ENCODE results near the gene DHPS. TPM values are rescaled to one million over a fixed set of nuclear protein-coding genes. Genes with fewer than 3 reads are reported as not detected.

Gene DHPS
- total and polyA plus RNA-seq, 2 experiments from 2014 or later: 80.0 to 113 TPM

DNA sequence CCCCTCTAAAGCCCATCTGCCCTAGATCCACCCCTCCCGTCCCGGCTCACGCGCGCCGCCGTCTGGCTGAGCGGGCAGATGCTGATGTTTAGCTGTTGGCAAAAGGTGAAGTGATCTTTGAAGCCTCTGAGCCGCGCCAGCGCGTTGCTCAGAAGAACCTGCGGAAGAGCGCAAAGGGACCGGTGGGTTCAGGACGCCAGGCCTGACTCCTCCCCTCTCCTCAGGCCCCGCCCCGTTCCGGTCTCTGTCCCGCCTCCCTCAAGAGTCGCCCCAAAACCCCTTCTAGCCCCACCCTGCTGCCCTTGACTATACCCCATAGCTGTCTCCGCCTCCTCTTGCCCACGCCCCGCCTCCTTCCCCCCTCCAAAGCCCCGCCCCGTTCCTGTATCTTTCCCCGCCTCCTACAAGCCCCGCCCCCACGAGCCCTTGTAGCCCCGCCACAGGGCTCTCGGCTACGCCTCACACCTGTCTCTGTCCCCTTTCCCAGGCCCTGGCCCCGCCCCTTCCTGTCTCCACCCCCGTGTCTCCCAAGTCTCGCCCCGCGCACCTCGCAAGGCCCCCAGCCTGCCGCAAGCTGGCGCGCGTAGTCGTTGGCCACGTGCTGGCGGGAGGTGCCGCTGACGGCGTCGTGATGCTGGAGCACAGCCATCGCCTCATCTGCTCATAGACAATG is 24.6 kb downstream of the DHPS start:
- no peak overlapping the region for H3K4me3 ChIP-seq
- H3K9me3 ChIP-seq (ENCODE audit: low read depth): no peaks in the 10 kb centered on the region
- DNase-seq (ENCODE audit: low read depth in 1 of 2, low spot score in 1 of 2): no peak
- no peaks in the 10 kb centered on the region for H3K4me1 ChIP-seq (ENCODE audit: low read depth)
- peaks cover under 1% of the 10 kb centered on the region for H3K36me3 ChIP-seq
- TF ChIP-seq, protein P1, sequence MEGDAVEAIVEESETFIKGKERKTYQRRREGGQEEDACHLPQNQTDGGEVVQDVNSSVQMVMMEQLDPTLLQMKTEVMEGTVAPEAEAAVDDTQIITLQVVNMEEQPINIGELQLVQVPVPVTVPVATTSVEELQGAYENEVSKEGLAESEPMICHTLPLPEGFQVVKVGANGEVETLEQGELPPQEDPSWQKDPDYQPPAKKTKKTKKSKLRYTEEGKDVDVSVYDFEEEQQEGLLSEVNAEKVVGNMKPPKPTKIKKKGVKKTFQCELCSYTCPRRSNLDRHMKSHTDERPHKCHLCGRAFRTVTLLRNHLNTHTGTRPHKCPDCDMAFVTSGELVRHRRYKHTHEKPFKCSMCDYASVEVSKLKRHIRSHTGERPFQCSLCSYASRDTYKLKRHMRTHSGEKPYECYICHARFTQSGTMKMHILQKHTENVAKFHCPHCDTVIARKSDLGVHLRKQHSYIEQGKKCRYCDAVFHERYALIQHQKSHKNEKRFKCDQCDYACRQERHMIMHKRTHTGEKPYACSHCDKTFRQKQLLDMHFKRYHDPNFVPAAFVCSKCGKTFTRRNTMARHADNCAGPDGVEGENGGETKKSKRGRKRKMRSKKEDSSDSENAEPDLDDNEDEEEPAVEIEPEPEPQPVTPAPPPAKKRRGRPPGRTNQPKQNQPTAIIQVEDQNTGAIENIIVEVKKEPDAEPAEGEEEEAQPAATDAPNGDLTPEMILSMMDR (IDR thresholded peaks at IDR 0.05; ENCODE audit: low read depth, low read length): peak; percentile 10
- H3K27ac ChIP-seq: no peak overlapping the region
- no peaks in the 10 kb centered on the region for H3K27me3 ChIP-seq

- Histone ChIP-seq H3K27ac (no peak overlapping the region), H3K4me3 (no peak overlapping the region), H3K27me3 (no peaks in the 10 kb centered on the region), H3K36me3 (no peaks in the 10 kb centered on the region), H3K4me1 (ENCODE audit: low read depth) (no peaks in the 10 kb centered on the region), H3K9me3 (ENCODE audit: low read depth) (no peaks in the 10 kb centered on the region)
- DNase-seq (ENCODE audit: low read depth in 1 of 2, low spot score in 1 of 2): no peak
- TF ChIP-seq, protein P1 (IDR thresholded peaks at IDR 0.05; ENCODE audit: low read depth, low read length): no peak
Measured at GRCh38 chr19:12655546-12655945, 26.1 kb downstream of the DHPS start.

DNA sequence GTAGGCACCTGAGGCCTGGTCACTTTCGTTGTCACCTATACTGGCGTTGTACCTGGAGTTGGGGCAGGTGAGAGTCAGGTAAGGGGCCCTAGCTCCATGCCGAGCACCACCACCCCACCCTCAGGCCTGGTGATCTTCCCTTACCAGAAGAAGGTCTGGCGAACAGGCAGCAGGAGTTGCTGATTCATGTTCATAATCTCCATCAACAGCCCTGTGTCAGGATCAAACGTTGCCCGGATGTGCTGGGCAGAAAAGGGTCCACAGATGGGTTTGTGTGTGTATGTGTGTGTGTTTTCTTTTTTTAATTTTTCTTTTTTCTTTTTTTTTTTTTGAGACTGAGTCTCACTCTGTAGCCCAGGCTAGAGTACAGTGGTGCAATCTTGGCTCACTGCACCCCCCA is 29.5 kb downstream of the DHPS start:
- no peak for DNase-seq (ENCODE audit: low read depth in 1 of 2, low spot score in 1 of 2)
- no peaks in the 10 kb centered on the region for H3K27me3 ChIP-seq
- H3K36me3 ChIP-seq: no peaks in the 10 kb centered on the region
- no peak overlapping the region for H3K27ac ChIP-seq
- no peak overlapping the region for H3K4me3 ChIP-seq
- H3K4me1 ChIP-seq (ENCODE audit: low read depth): no peaks in the 10 kb centered on the region
- TF ChIP-seq, protein P1 (IDR thresholded peaks at IDR 0.05; ENCODE audit: low read depth, low read length): no peak
- H3K9me3 ChIP-seq (ENCODE audit: low read depth): no peaks in the 10 kb centered on the region

DNA sequence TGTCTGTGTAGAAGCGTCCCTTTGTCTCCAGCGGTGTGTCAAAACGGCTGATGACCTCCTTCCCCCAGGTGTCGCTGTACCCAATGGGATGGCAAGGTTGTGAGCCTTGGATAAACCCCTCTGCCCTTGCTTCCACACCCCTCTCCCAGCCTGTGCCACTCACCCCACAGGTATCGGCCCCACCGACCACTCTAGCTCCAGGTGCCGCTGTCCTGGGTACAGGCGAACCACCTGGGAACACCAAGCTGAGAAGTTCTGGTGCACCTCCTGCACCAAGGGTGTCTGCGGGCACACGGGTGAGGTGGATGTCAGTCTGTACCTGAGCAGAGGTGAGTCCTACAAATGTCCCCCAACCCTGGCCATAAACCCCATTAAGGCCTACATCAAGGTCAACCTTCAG is 31.7 kb downstream of the DHPS start:
- Histone ChIP-seq H3K4me3 (no peak overlapping the region), H3K4me1 (ENCODE audit: low read depth) (no peaks in the 10 kb centered on the region), H3K27ac (no peak overlapping the region), H3K9me3 (ENCODE audit: low read depth) (no peaks in the 10 kb centered on the region), H3K36me3 (no peaks in the 10 kb centered on the region), H3K27me3 (no peaks in the 10 kb centered on the region)
- TF ChIP-seq, protein P1 (IDR thresholded peaks at IDR 0.05; ENCODE audit: low read depth, low read length): no peak
- DNase-seq (ENCODE audit: low read depth in 1 of 2, low spot score in 1 of 2): no peak

DNA sequence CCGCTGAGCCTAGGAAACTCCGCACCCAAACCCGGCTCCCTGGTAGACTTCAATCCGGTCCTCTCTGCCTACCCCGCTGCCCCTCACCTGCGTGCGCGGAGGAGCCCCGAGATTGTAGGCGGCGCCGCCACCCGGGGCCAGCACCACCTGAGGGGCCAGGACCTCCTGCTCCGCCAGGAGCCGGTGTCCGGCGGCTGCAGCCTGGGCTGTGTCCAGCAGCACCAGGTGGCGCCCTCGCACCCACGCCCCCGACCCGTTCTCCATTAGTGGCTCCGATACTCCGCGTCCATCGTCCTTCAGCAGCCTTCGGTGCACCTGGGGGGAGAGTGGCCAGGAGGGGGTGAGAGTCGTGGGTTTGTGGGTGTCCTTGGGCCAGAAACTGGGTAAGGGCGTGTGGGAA is 33.6 kb downstream of the DHPS start:
- Histone ChIP-seq H3K9me3 (ENCODE audit: low read depth) (no peaks in the 10 kb centered on the region), H3K27ac (no peak overlapping the region), H3K36me3 (no peaks in the 10 kb centered on the region), H3K27me3 (no peaks in the 10 kb centered on the region), H3K4me3 (no peak overlapping the region), H3K4me1 (ENCODE audit: low read depth) (no peaks in the 10 kb centered on the region)
- DNase-seq (ENCODE audit: low read depth in 1 of 2, low spot score in 1 of 2): no peak
- TF ChIP-seq, protein P1 (IDR thresholded peaks at IDR 0.05; ENCODE audit: low read depth, low read length): peak; percentile 44

Data from cardiac muscle cell (in vitro differentiated cells and primary cell).